OCI-LY7 (cell line): Measurements from ENCODE around the gene FLT3.

Experiments
- EZH2phosphoT487 ChIP-seq: fragments of 200-600 bp; sonication (generic); IDR thresholded peaks from 2 replicates; pipeline ENCODE4 v1.6.1; 2018; ENCODE audit warnings: low read depth, borderline replicate concordance, mild to moderate bottlenecking, mixed run types, antibody characterized with exemption, low read length, moderate library complexity, mixed read lengths
- TF ChIP-seq, protein P1 (sequence below): fragments of 200-600 bp; sonication (generic); conservative IDR thresholded peaks from 2 replicates; pipeline ENCODE4 v1.5.1; 2014; ENCODE audit warnings: mild to moderate bottlenecking, antibody characterized with exemption, low read length, moderate library complexity, mixed read lengths

DNA sequence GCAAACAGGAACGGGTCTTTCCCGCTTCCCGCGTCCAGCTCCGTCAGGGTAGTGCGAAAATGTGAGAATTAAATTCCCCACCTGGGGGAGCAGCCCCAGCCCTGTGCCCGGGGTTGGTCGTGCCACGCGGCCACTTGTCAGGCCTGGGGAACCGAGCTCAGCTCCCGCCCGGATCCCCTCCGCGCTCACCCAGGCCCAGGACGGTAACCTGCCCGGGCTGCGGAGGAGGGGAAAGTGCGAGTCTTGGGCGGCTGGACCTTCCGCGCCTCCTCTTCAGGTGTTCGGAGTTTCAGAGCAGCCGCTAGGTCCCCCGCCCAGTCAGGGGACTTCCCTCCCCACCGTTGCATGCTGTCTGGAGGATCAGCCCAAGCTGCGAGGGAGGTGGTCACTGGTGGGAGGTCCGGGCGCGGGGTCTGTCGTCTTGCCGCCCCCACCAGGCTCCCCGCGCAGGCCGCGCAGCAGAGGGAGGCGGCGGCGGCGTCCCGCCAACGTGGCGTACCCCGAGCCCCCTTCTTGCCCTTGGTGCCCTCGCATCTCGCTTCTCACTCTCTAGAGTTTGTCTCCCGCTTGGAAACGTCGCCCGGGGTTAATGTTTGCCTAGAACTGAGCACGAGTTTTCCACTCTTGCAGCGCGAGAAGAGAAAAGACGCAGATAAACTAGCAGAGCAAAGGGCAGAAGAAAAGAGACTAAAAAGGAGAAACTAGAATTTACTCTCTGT is 119.9 kb downstream of the FLT3 start:
- TF ChIP-seq, protein P1, sequence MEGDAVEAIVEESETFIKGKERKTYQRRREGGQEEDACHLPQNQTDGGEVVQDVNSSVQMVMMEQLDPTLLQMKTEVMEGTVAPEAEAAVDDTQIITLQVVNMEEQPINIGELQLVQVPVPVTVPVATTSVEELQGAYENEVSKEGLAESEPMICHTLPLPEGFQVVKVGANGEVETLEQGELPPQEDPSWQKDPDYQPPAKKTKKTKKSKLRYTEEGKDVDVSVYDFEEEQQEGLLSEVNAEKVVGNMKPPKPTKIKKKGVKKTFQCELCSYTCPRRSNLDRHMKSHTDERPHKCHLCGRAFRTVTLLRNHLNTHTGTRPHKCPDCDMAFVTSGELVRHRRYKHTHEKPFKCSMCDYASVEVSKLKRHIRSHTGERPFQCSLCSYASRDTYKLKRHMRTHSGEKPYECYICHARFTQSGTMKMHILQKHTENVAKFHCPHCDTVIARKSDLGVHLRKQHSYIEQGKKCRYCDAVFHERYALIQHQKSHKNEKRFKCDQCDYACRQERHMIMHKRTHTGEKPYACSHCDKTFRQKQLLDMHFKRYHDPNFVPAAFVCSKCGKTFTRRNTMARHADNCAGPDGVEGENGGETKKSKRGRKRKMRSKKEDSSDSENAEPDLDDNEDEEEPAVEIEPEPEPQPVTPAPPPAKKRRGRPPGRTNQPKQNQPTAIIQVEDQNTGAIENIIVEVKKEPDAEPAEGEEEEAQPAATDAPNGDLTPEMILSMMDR: no peak
- no peak for TF ChIP-seq EZH2phosphoT487
